GM12801 (cell line): ENCODE data around the gene A1BG.

ENCODE experiments used
- CTCF ChIP-seq: IDR thresholded peaks from one replicate; pipeline ENCODE4 v1.5.1; 2011; ENCODE audit warnings: control low read depth; ENCODE audit not compliant: insufficient read length; ENCODE audit errors: extremely low read depth

A1BG gene

GRCh38 chr19:58398087-58398486 is 44.8 kb upstream of the A1BG start:
- no peak for TF ChIP-seq CTCF

- no peak for TF ChIP-seq CTCF
Observed at GRCh38 chr19:58397533-58398037, 44.3 kb upstream of the A1BG start.

GRCh38 chr19:58396691-58397532 is 43.6 kb upstream of the A1BG start:
- no peak for TF ChIP-seq CTCF

- no peak for TF ChIP-seq CTCF
Observed at GRCh38 chr19:58395979-58396627, 42.8 kb upstream of the A1BG start.

- no peak for TF ChIP-seq CTCF
Observed at GRCh38 chr19:58395220-58395978, 42.1 kb upstream of the A1BG start, which contains the start of gene RNF225. TSS of gene RNF225 (plus strand) at chr19:58395656. CDS start at chr19:58396090, 434 bp downstream.

GRCh38 chr19:58394821-58395219 is 41.5 kb upstream of the A1BG start:
- no peak for TF ChIP-seq CTCF

- TF ChIP-seq CTCF: no peak
Observed at GRCh38 chr19:58393725-58394033, 40.4 kb upstream of the A1BG start.
